Measurements from ENCODE around the gene BICRA. TPM values are rescaled to one million over a fixed set of nuclear protein-coding genes. Genes with fewer than 3 reads are reported as not detected.
A peak's percentile ranks its signal among the peaks of the same experiment; 100 is the strongest.

BICRA gene
- total and polyA plus RNA-seq, 9 of the 15 experiments (the other 6 are each of a cell fraction or from before 2014, with no cell fraction given) = 0.01 to 8.8 (median 1.2) TPM

GRCh38 chr19:47745010-47745901 is 136.3 kb downstream of the BICRA start, which contains the start of gene NOP53 (continued):
- TF ChIP-seq ZBTB40 (IDR thresholded peaks at IDR 0.05) = peak; percentile 95
- TF ChIP-seq ZBTB40 (CRISPR knock-in tag; IDR thresholded peaks at IDR 0.05) = no peak
- TF ChIP-seq ZNF830 (CRISPR knock-in tag; IDR thresholded peaks at IDR 0.05) = no peak
- no peak for TF ChIP-seq NEUROD1 (IDR thresholded peaks at IDR 0.05; ENCODE audit: borderline replicate concordance, low read depth, low read length, partially characterized antibody)
- TF ChIP-seq CBX3 (IDR thresholded peaks at IDR 0.05; ENCODE audit: borderline replicate concordance in 1 of 2, low read length in 2 of 2) = no peak
- TF ChIP-seq FOXO4 (CRISPR knock-in tag; IDR thresholded peaks at IDR 0.05) = no peak
- TF ChIP-seq ZC3H11A (IDR thresholded peaks at IDR 0.05; ENCODE audit: low read depth, low read length) = no peak
- peak; percentile 26; the same call in 1 of the 2 replicates for TF ChIP-seq CTBP1 (IDR thresholded peaks at IDR 0.05; ENCODE audit: borderline replicate concordance)
- TF ChIP-seq, protein P1, sequence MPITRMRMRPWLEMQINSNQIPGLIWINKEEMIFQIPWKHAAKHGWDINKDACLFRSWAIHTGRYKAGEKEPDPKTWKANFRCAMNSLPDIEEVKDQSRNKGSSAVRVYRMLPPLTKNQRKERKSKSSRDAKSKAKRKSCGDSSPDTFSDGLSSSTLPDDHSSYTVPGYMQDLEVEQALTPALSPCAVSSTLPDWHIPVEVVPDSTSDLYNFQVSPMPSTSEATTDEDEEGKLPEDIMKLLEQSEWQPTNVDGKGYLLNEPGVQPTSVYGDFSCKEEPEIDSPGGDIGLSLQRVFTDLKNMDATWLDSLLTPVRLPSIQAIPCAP (CRISPR knock-in tag; IDR thresholded peaks at IDR 0.05; ENCODE audit: borderline replicate concordance) = no peak
- peak; percentile 11; the same call in 1 of the 2 replicates for TF ChIP-seq ZFX (CRISPR knock-in tag; IDR thresholded peaks at IDR 0.05)
- TF ChIP-seq HNRNPLL (IDR thresholded peaks at IDR 0.05; ENCODE audit: low read depth, low read length, poor library complexity, severe bottlenecking) = peak; percentile 53
- TF ChIP-seq ZBTB12 (CRISPR knock-in tag; IDR thresholded peaks at IDR 0.05) = peak; percentile 90
- TF ChIP-seq HEY1 (CRISPR knock-in tag; IDR thresholded peaks at IDR 0.05; ENCODE audit: borderline replicate concordance) = no peak

Measured in K562 (cell line).